GM20431 (cell line): ENCODE measurements around the gene GRIP2.

ENCODE experiments used
- in situ Hi-C: fragments of 300-500 bp; cut with MseI, MboI; formaldehyde crosslinking; loops from one replicate; pipeline ENCODE4 v1.15.0; 2020; ENCODE audit warnings: low sequenced_read_pairs; ENCODE audit not compliant: unreplicated experiment

Gene GRIP2

GRCh38 chr3:14459384-14459783, 80.8 kb downstream of the GRIP2 start:
- in situ Hi-C loops, result no loop called here

GRCh38 chr3:14458434-14459275, 81.5 kb downstream of the GRIP2 start:
- in situ Hi-C loops, result no loop called here

- in situ Hi-C loops, result no loop called here
Measured at GRCh38 chr3:14457999-14458398, 82.1 kb downstream of the GRIP2 start.

GRCh38 chr3:14457481-14457880, 82.7 kb downstream of the GRIP2 start:
- in situ Hi-C loops, result no loop called here

- in situ Hi-C loops, result no loop called here
Measured at GRCh38 chr3:14456794-14457193, 83.3 kb downstream of the GRIP2 start.

- in situ Hi-C loops, result no loop called here
Measured at GRCh38 chr3:14455571-14456317, 84.4 kb downstream of the GRIP2 start.

GRCh38 chr3:14454639-14455310, 85.4 kb downstream of the GRIP2 start:
- in situ Hi-C loops, result no loop called here

GRCh38 chr3:14453876-14454638, 86.1 kb downstream of the GRIP2 start:
- in situ Hi-C loops, result no loop called here

GRCh38 chr3:14452740-14453710, 87.1 kb downstream of the GRIP2 start:
- in situ Hi-C loops, result no loop called here

GRCh38 chr3:14451844-14452739, 88.0 kb downstream of the GRIP2 start:
- in situ Hi-C loops, result no loop called here

- in situ Hi-C loops, result no loop called here
Measured at GRCh38 chr3:14450922-14451606, 89.1 kb downstream of the GRIP2 start.

GRCh38 chr3:14450506-14450905, 89.6 kb downstream of the GRIP2 start:
- in situ Hi-C loops, result no loop called here

GRCh38 chr3:14448756-14449727, 91.1 kb downstream of the GRIP2 start:
- in situ Hi-C loops, result no loop called here

- in situ Hi-C loops, result no loop called here
Measured at GRCh38 chr3:14448063-14448462, 92.1 kb downstream of the GRIP2 start.

GRCh38 chr3:14446988-14447570, 93.1 kb downstream of the GRIP2 start:
- in situ Hi-C loops, result no loop called here

- in situ Hi-C loops, result no loop called here
Measured at GRCh38 chr3:14445773-14446172, 94.4 kb downstream of the GRIP2 start.
